Measurements from ENCODE around the gene DPM1.

GRCh38 chr20:50981714-50982048 lies 23.3 kb upstream of the DPM1 start:
- TF ChIP-seq POLR2AphosphoS5 (IDR thresholded peaks at IDR 0.05; ENCODE audit: low read depth, low read length): no peak
- TF ChIP-seq SPI1 (IDR thresholded peaks at IDR 0.05; ENCODE audit: low read depth, low read length): no peak
- TF ChIP-seq POLR2A (IDR thresholded peaks at IDR 0.05; ENCODE audit: low read depth, low read length): no peak
- no peak for TF ChIP-seq TAF1 (IDR thresholded peaks at IDR 0.05; ENCODE audit: low read depth, low read length)
- no peak for TF ChIP-seq PAX5 (IDR thresholded peaks at IDR 0.05; ENCODE audit: insufficient read depth, low read length, severe bottlenecking)
- no peak for TF ChIP-seq POU2F2 (IDR thresholded peaks at IDR 0.05; ENCODE audit: low read depth, low read length)
